GM12892 (cell line): ENCODE data around the gene ZNF428.

Source experiments
- POLR2A ChIP-seq: IDR thresholded peaks from 2 replicates; pipeline ENCODE4 v1.6.1; 2011; ENCODE audit warnings: low read depth, low read length, control low read depth
- POLR2AphosphoS5 ChIP-seq: IDR thresholded peaks from 2 replicates; pipeline ENCODE4 v1.6.1; 2011; ENCODE audit warnings: low read depth, low read length, control low read depth
- TAF1 ChIP-seq: IDR thresholded peaks from 2 replicates; pipeline ENCODE4 v1.6.1; 2011; ENCODE audit warnings: low read depth, mild to moderate bottlenecking, control low read depth, low read length, borderline replicate concordance

DNA sequence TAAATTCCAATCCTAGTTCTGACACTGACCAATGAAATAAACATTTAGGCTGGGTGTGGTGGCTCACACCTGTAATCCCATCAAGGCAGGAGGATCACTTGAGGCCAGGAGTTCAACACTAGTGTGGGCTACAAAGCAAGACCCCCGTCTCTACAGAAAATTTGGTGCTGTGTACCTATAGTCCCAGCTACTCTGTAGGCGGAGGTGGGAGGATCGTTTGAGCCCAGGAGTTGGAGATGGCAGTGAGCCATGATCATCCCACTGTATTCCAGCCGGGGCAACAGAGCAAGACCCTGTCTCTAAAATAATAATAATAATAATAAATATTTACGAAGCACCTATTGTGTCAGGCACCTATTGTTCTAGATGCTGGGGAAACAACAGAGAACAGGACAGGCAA, 30.2 kb downstream of the ZNF428 start:
- TF ChIP-seq POLR2A (no peak), TAF1 (no peak), POLR2AphosphoS5 (no peak)
